Activated naive CD4-positive, alpha-beta T cell treated with anti-CD3 and anti-CD28 coated beads for 36 hours (primary cell): Measurements from ENCODE around the gene CDK19. TPM values are rescaled to one million over a fixed set of nuclear protein-coding genes. Genes with fewer than 3 reads are reported as not detected.
"Not testable (repeated sequence)": the region's sequence is repeated elsewhere in the genome, so short reads cannot be mapped to it uniquely, and the experiment has no call there.

Source experiments
- CTCF ChIA-PET: fragments of 350-600 bp; sonication (Branson Sonifier 250); formaldehyde crosslinking; loops from one replicate; lab custom pipeline; 2021; ENCODE audit warnings: antibody characterized with exemption; lab: Charles Lee
- DNase-seq: peaks from one replicate; pipeline ENCODE4 v3.0.0-alpha.2; 2020
- H3K27ac Mint-ChIP-seq: one replicate; pipeline ENCODE4 v1.8.0; 2021; ENCODE audit warnings: mild to moderate bottlenecking, mixed read lengths
- H3K27me3 Mint-ChIP-seq: one replicate; pipeline ENCODE4 v1.8.0; 2021; ENCODE audit warnings: low read depth, mixed read lengths
- H3K36me3 Mint-ChIP-seq: one replicate; pipeline ENCODE4 v1.8.0; 2021; ENCODE audit warnings: low read depth, mixed read lengths
- H3K4me1 Mint-ChIP-seq: one replicate; pipeline ENCODE4 v1.8.0; 2021; ENCODE audit warnings: low read depth, mixed read lengths
- H3K4me3 Mint-ChIP-seq: one replicate; pipeline ENCODE4 v1.8.0; 2021; ENCODE audit warnings: mild to moderate bottlenecking, moderate library complexity, mixed read lengths
- H3K9me3 Mint-ChIP-seq: one replicate; pipeline ENCODE4 v1.8.0; 2021; ENCODE audit warnings: mixed read lengths
- intact Hi-C: fragments of 100-400 bp; cut with micrococcal nuclease; formaldehyde crosslinking; loops from one replicate; pipeline ENCODE4 v1.15.1; 2023
- total RNA-seq, 2 experiments: library from RNA; stranded (reverse); gene quantifications; one replicate each; pipeline ENCODE4 v1.2.3, GENCODE V29; 2021

CDK19 gene
- total RNA-seq, 2 experiments from 2014 or later, result 11.0 to 11.7 TPM

DNA sequence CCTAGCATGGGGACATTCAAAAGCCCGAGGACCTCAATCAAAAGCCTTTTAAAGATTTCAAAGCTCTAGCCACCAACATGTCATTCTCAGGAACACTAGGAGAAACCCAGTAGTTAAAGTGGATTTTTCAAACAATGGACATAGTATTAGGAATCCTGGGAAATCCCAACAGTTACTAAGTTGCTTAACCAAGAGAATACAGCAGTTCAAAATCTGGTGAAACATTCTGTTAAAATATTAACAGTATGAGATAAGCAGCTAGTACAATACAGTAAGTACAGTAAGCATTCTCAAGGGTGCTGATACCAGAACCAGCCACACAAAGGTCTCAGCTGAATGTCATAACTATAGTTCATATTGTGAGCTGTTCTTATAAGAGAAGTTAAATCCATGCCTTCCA, 68.6 kb downstream of the CDK19 start:
- CTCF ChIA-PET, result no interaction called here
- no peaks in the 10 kb centered on the region for H3K27me3 Mint-ChIP-seq
- H3K9me3 Mint-ChIP-seq, result peaks cover 11% of the 10 kb centered on the region
- intact Hi-C loops, result no loop called here
- DNase-seq, result no peak
- no peak overlapping the region for H3K4me3 Mint-ChIP-seq
- no peak overlapping the region for H3K27ac Mint-ChIP-seq
- H3K4me1 Mint-ChIP-seq, result no peaks in the 10 kb centered on the region
- peaks cover 15% of the 10 kb centered on the region for H3K36me3 Mint-ChIP-seq

DNA sequence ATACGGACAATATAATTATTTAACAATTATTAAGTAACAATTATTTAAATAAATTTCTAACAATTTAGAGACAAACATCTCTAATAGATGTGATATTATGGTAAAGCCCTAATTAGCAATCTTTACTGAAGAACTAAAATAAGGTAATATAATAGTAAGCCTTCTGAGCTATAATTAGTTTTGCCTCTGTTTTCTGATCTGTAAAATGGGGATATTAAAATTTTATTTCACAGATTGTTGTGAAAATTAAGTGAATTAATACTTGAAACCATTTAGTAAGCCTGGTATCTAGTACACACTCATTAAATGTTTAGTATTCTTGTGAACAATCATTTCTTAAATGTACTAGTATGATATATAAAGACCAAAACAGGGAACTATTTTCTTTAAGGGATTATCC, 70.3 kb downstream of the CDK19 start:
- Mint-ChIP-seq H3K4me1 (no peaks in the 10 kb centered on the region), H3K36me3 (peaks cover 27% of the 10 kb centered on the region), H3K9me3 (peaks cover 20% of the 10 kb centered on the region), H3K4me3 (no peak overlapping the region), H3K27me3 (no peaks in the 10 kb centered on the region), H3K27ac (no peak overlapping the region)
- DNase-seq, result no peak
- CTCF ChIA-PET, result no interaction called here
- intact Hi-C loops, result no loop called here

DNA sequence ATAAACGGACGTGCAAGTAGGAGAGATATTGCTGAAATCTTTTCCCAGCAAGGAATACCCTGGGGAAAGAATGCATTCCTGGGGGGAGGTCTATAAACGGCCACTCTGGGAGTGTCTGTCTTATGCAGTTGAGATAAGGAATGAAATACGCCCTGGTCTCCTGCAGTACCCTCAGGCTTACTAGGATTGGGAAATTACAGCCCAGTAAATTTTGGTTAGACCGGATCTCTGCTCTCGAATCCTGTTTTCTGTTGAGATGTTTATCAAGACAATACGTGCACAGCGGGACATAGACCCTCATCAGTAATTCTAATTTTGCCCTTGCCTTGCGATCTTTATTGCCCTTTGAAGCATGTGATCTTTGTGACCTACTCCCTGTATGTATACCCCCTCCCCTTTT, 72.7 kb downstream of the CDK19 start:
- H3K27ac Mint-ChIP-seq, intact Hi-C loops, H3K4me3 Mint-ChIP-seq, H3K27me3 Mint-ChIP-seq, CTCF ChIA-PET, H3K4me1 Mint-ChIP-seq, DNase-seq: not testable (repeated sequence)
- Mint-ChIP-seq H3K9me3 (peaks cover 20% of the 10 kb centered on the region), H3K36me3 (peaks cover 28% of the 10 kb centered on the region)

DNA sequence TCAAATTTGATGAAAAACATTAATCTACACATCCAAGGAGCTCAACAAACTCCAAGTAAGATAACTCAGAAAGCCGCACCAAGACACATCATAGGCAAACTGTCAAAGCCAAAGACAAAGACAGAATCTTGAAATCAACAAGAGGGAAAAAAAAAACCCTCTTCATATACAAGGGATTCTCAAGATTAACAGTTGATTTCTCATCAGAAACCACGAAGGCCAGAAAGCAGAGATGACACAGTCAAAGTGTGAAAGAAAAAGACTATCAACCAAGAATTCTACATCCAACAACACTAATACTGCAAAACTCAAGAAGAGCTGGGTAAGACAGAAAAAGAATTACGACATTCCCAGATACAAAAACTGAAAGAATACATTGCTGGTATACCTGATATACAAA, 73.8 kb downstream of the CDK19 start:
- CTCF ChIA-PET, result interaction anchor here (0.6 to 0.7 kb wide), 2 partner anchors 32 to 340 kb away, joined by 3 to 7 read pairs; no protein-coding TSS in a partner anchor
- Mint-ChIP-seq H3K4me1 (no peaks in the 10 kb centered on the region), H3K4me3 (no peak overlapping the region), H3K9me3 (peaks cover 20% of the 10 kb centered on the region), H3K36me3 (peaks cover 28% of the 10 kb centered on the region), H3K27ac (no peak overlapping the region), H3K27me3 (no peaks in the 10 kb centered on the region)
- DNase-seq, result no peak
- intact Hi-C loops, result no loop called here

GRCh38 chr6:110738899-110739365, 76.3 kb downstream of the CDK19 start:
- Mint-ChIP-seq H3K36me3 (peaks cover 27% of the 10 kb centered on the region), H3K4me3 (no peak overlapping the region), H3K27me3 (no peaks in the 10 kb centered on the region), H3K27ac (no peak overlapping the region), H3K9me3 (peaks cover 20% of the 10 kb centered on the region), H3K4me1 (no peaks in the 10 kb centered on the region)
- intact Hi-C loops, result no loop called here
- CTCF ChIA-PET, result no interaction called here
- DNase-seq, result no peak

DNA sequence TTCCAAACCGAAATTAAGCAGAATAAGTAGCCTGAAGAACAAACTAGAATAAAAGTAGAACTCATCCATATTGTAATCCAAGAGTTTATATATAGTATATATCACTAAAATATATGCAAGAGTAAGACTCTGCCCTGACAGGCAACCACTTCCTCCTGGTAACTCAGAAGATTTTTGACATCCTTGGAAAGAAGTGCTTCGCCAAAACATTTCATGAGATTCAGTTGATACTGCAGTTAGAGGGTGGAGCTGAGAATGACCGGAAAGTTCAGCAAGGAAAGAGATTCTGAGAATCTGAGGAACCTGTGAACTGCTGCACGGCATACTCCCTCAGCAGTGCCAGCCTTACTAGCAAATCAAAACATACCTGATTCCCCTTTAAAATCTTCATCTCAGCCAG, 79.6 kb downstream of the CDK19 start:
- Mint-ChIP-seq H3K27me3 (no peaks in the 10 kb centered on the region), H3K4me1 (no peaks in the 10 kb centered on the region), H3K4me3 (no peak overlapping the region), H3K9me3 (peaks cover 1% of the 10 kb centered on the region), H3K27ac (no peak overlapping the region), H3K36me3 (peaks cover 6% of the 10 kb centered on the region)
- CTCF ChIA-PET, result no interaction called here
- intact Hi-C loops, result no loop called here
- DNase-seq, result no peak

GRCh38 chr6:110731898-110732297, 83.4 kb downstream of the CDK19 start:
- CTCF ChIA-PET, result no interaction called here
- Mint-ChIP-seq H3K27ac (no peak overlapping the region), H3K27me3 (no peaks in the 10 kb centered on the region), H3K9me3 (no peaks in the 10 kb centered on the region), H3K4me1 (no peaks in the 10 kb centered on the region), H3K4me3 (no peak overlapping the region), H3K36me3 (no peaks in the 10 kb centered on the region)
- intact Hi-C loops, result no loop called here
- DNase-seq, result no peak

DNA sequence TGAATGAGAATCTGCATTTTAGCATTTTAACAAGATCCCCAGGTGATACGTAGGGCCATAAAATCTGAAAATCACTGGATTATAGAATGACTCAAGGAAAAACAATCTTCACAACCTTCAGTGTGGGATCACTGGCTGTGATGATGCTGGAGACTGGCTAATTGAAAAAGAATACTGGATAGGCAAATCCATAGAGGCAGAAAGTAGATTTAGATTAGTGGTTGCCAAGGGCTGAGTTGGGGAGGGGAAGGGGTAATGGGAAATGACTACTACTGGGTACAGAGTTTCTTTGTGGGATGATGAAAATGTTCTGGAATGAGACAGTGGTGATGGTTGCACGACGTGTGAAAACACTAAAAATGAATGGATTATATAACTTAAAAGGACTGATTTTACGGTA, 84.1 kb downstream of the CDK19 start:
- no peaks in the 10 kb centered on the region for H3K36me3 Mint-ChIP-seq
- intact Hi-C loops, result no loop called here

DNA sequence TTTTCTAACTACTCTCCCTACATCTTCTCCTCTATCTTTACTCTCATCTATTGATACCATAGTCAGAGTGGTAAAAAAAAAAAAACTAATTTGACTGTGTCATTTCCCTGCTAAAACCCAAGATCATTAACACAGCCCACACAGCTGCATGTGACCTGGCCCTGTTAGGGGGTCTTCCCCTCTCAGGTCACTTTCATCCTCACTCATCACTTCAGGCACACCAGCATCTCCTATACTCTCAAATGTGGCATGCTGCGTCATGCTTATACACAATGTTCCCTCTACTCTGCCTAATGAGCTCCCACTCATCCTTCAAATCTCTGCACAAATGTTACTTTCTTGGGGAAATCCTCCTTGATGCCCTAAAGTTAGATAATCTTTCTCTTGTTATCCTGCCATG, 86.8 kb downstream of the CDK19 start:
- CTCF ChIA-PET, result no interaction called here

More for the DNA sequence above, 84.1 kb downstream of the CDK19 start:
- Mint-ChIP-seq H3K4me3 (no peak overlapping the region), H3K4me1 (no peaks in the 10 kb centered on the region), H3K27me3 (no peaks in the 10 kb centered on the region), H3K9me3 (no peaks in the 10 kb centered on the region), H3K27ac (peak overlapping the region; percentile 65)
- no peak for DNase-seq
- CTCF ChIA-PET, result no interaction called here

GRCh38 chr6:110723017-110723416, 92.3 kb downstream of the CDK19 start:
- H3K27ac Mint-ChIP-seq, result no peak overlapping the region
- H3K4me3 Mint-ChIP-seq, result no peak overlapping the region
- H3K4me1 Mint-ChIP-seq, result no peaks in the 10 kb centered on the region
- H3K9me3 Mint-ChIP-seq, result no peaks in the 10 kb centered on the region
- H3K27me3 Mint-ChIP-seq, result no peaks in the 10 kb centered on the region
- no peaks in the 10 kb centered on the region for H3K36me3 Mint-ChIP-seq
- CTCF ChIA-PET, result interaction anchor here (0.7 kb wide), 1 partner anchor 137 kb away, joined by 4 read pairs; no protein-coding TSS in a partner anchor
- no peak for DNase-seq
- intact Hi-C loops, result no loop called here

More for the DNA sequence above, 86.8 kb downstream of the CDK19 start:
- Mint-ChIP-seq H3K36me3 (no peaks in the 10 kb centered on the region), H3K27me3 (no peaks in the 10 kb centered on the region), H3K4me3 (no peak overlapping the region), H3K4me1 (no peaks in the 10 kb centered on the region), H3K9me3 (no peaks in the 10 kb centered on the region), H3K27ac (no peak overlapping the region)
- intact Hi-C loops, result no loop called here
- no peak for DNase-seq

GRCh38 chr6:110720066-110720465, 95.2 kb downstream of the CDK19 start:
- H3K9me3 Mint-ChIP-seq, result no peaks in the 10 kb centered on the region
- H3K36me3 Mint-ChIP-seq, result no peaks in the 10 kb centered on the region
- DNase-seq, result no peak
- no peaks in the 10 kb centered on the region for H3K27me3 Mint-ChIP-seq
- no peak overlapping the region for H3K4me3 Mint-ChIP-seq
- peaks cover 2% of the 10 kb centered on the region for H3K4me1 Mint-ChIP-seq
- CTCF ChIA-PET, result interaction anchor here (0.5 to 0.9 kb wide), 2 partner anchors 12 to 75 kb away, joined by 3 read pairs; no protein-coding TSS in a partner anchor
- H3K27ac Mint-ChIP-seq, result no peak overlapping the region
- intact Hi-C loops, result no loop called here

DNA sequence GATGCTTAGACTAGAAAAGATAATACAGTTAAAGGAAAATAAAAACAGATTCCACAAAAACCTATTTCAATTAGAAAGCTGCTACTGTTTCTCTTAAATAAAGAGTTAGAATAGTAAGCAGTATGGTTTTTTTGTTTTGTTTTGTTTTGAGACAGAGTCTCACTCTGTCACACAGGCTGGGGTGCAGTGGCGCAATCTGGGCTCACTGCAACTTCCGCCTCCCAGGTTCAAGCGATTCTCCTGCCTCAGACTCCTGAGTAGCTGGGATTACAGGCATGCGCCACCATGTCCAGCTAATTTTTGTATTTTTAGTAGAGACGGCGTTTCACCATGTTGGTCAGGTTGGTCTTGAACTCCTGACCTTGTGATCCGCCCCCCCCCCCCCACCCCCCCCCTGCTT, 95.7 kb downstream of the CDK19 start:
- CTCF ChIA-PET, DNase-seq, H3K4me3 Mint-ChIP-seq, H3K27ac Mint-ChIP-seq, H3K27me3 Mint-ChIP-seq, H3K9me3 Mint-ChIP-seq, H3K36me3 Mint-ChIP-seq, intact Hi-C loops, H3K4me1 Mint-ChIP-seq: not testable (repeated sequence)

DNA sequence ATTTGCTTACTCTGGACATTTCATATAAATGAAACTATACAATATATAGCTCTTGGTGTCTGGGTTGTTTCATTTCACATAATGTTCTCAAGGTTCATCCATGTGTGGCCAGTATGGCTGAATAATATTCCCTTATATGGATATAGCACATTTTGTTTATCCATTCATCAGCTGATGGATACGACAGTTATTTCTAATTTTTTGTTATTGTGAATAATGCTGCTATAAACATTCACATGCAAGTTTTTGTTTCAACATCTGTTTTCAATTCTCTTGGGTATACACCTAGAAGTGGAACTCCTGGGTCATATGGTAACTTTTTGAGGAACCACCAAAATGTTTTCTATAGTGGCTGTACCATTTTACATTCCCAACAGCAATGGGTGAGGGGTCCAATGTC, 101.1 kb downstream of the CDK19 start:
- Mint-ChIP-seq H3K9me3 (no peaks in the 10 kb centered on the region), H3K36me3 (no peaks in the 10 kb centered on the region), H3K4me1 (peaks cover 2% of the 10 kb centered on the region), H3K27me3 (no peaks in the 10 kb centered on the region), H3K4me3 (no peak overlapping the region), H3K27ac (no peak overlapping the region)
- intact Hi-C loops, result no loop called here
- DNase-seq, result no peak
- CTCF ChIA-PET, result no interaction called here
